Peyer's patch (tissue), 4 donors: Measurements from ENCODE around the gene EFCAB7. TPM values are rescaled to one million over a fixed set of nuclear protein-coding genes. Genes with fewer than 3 reads are reported as not detected.
A peak's percentile ranks its signal among the peaks of the same experiment; 100 is the strongest.

Experiments
- DNase-seq, 3 donors: peaks; one replicate each; pipeline ENCODE4 v3.0.0-alpha.2; 2017 to 2019
- H3K27ac ChIP-seq, 4 donors: fragments of 200-600 bp; sonication (generic); one replicate each; pipeline ENCODE4 v1.5.1; 2016 to 2019
- H3K27me3 ChIP-seq, 2 donors: fragments of 200-600 bp; sonication (generic); one replicate each; pipeline ENCODE4 v1.5.1; 2019
- H3K36me3 ChIP-seq, 3 donors: fragments of 200-600 bp; sonication (generic); one replicate each; pipeline ENCODE4 v1.5.1; 2016 to 2019
- H3K4me1 ChIP-seq, 4 donors: fragments of 200-600 bp; sonication (generic); one replicate each; pipeline ENCODE4 v1.5.1; 2016 to 2019
- H3K4me3 ChIP-seq, 4 donors: fragments of 200-600 bp; sonication (generic); 1 replicate in 3 of 4; 2 replicates in 1 of 4; pipeline ENCODE4 v1.5.1; 2016 to 2019; ENCODE audit warnings: mild to moderate bottlenecking in 1 of 4
- H3K9me3 ChIP-seq, 4 donors: fragments of 200-600 bp; sonication (generic); one replicate each; pipeline ENCODE4 v1.5.1; 2016 to 2019; ENCODE audit warnings: mild to moderate bottlenecking in 1 of 4
- CTCF ChIP-seq, 6 experiments: fragments of 450-650 bp in 4 of 6; fragments of 200-600 bp in 2 of 6; sonication (generic) in 1 of 6; IDR thresholded peaks; one replicate each; pipeline ENCODE4 v1.5.1; 2017 to 2019; ENCODE audit warnings: antibody characterized with exemption in 6 of 6, mild to moderate bottlenecking in 3 of 6, moderate library complexity in 1 of 6
- POLR2A ChIP-seq, 2 donors: fragments of 450-650 bp; IDR thresholded peaks; one replicate each; pipeline ENCODE4 v1.5.1; 2017; ENCODE audit warnings: antibody characterized with exemption in 2 of 2, mild to moderate bottlenecking in 2 of 2, moderate library complexity in 2 of 2
- total RNA-seq, 4 donors: library from RNA; depleted of rRNA; stranded (reverse); fragments of >200 nt; gene quantifications; one replicate each; pipeline ENCODE4 v1.1.0, GENCODE V29; 2016

The EFCAB7 gene
- total RNA-seq, 4 donors from 2014 or later, result 2.1 to 10.7 (median 5.3) TPM

- Histone ChIP-seq H3K36me3 (peaks cover 0 to 9% (median 0%) of the 10 kb centered on the region in 3 donors), H3K27me3 (no peaks in the 10 kb centered on the region), H3K9me3 (no peaks in the 10 kb centered on the region), H3K27ac (no peak overlapping the region), H3K4me3 (no peak overlapping the region), H3K4me1 (no peaks in the 10 kb centered on the region)
- DNase-seq, result no peak
- TF ChIP-seq CTCF (IDR thresholded peaks at IDR 0.05) (no peak), POLR2A (IDR thresholded peaks at IDR 0.05) (no peak)
These were observed 11.1 kb downstream of the EFCAB7 start for GRCh38 chr1:63534406-63534805.

GRCh38 chr1:63537006-63537405, 13.7 kb downstream of the EFCAB7 start:
- H3K9me3 ChIP-seq, result no peaks in the 10 kb centered on the region
- H3K4me3 ChIP-seq, result no peak overlapping the region
- peaks cover 0 to 9% (median 0%) of the 10 kb centered on the region in 3 donors for H3K36me3 ChIP-seq
- TF ChIP-seq CTCF (IDR thresholded peaks at IDR 0.05) (no peak), POLR2A (IDR thresholded peaks at IDR 0.05) (no peak)
- H3K27me3 ChIP-seq, result no peaks in the 10 kb centered on the region
- H3K4me1 ChIP-seq, result no peaks in the 10 kb centered on the region
- DNase-seq, result no peak
- no peak overlapping the region for H3K27ac ChIP-seq

GRCh38 chr1:63537940-63538339, 14.6 kb downstream of the EFCAB7 start:
- no peaks in the 10 kb centered on the region for H3K4me1 ChIP-seq
- H3K36me3 ChIP-seq, result peaks cover 0 to 9% (median 0%) of the 10 kb centered on the region in 3 donors
- no peaks in the 10 kb centered on the region for H3K27me3 ChIP-seq
- no peaks in the 10 kb centered on the region for H3K9me3 ChIP-seq
- TF ChIP-seq POLR2A (IDR thresholded peaks at IDR 0.05), result no peak
- peak in 5 of 6 experiments; percentile 15 to 55 (median 44) for TF ChIP-seq CTCF (IDR thresholded peaks at IDR 0.05)
- DNase-seq, result no peak
- H3K4me3 ChIP-seq, result no peak overlapping the region
- no peak overlapping the region for H3K27ac ChIP-seq

- no peaks in the 10 kb centered on the region for H3K27me3 ChIP-seq
These were observed 22.5 kb downstream of the EFCAB7 start for GRCh38 chr1:63545780-63546179.

GRCh38 chr1:63547621-63548294, 24.4 kb downstream of the EFCAB7 start:
- no peaks in the 10 kb centered on the region for H3K27me3 ChIP-seq
- no peak overlapping the region for H3K4me3 ChIP-seq
- no peak overlapping the region for H3K27ac ChIP-seq
- no peaks in the 10 kb centered on the region for H3K4me1 ChIP-seq
- no peaks in the 10 kb centered on the region for H3K36me3 ChIP-seq
- H3K9me3 ChIP-seq, result no peaks in the 10 kb centered on the region
- no peak for DNase-seq
- TF ChIP-seq POLR2A (IDR thresholded peaks at IDR 0.05) (no peak), CTCF (IDR thresholded peaks at IDR 0.05) (no peak)

More at GRCh38 chr1:63545780-63546179, 22.5 kb downstream of the EFCAB7 start:
- Histone ChIP-seq H3K9me3 (no peaks in the 10 kb centered on the region), H3K4me1 (no peaks in the 10 kb centered on the region), H3K27ac (no peak overlapping the region), H3K36me3 (no peaks in the 10 kb centered on the region), H3K4me3 (no peak overlapping the region)
- DNase-seq, result no peak
- no peak for TF ChIP-seq POLR2A (IDR thresholded peaks at IDR 0.05)

GRCh38 chr1:63548303-63548702, 25.0 kb downstream of the EFCAB7 start:
- H3K9me3 ChIP-seq, result no peaks in the 10 kb centered on the region

More at GRCh38 chr1:63548303-63548702, 25.0 kb downstream of the EFCAB7 start:
- TF ChIP-seq CTCF (IDR thresholded peaks at IDR 0.05) (no peak), POLR2A (IDR thresholded peaks at IDR 0.05) (no peak)
- DNase-seq, result no peak
- Histone ChIP-seq H3K4me1 (no peaks in the 10 kb centered on the region), H3K27ac (no peak overlapping the region), H3K27me3 (no peaks in the 10 kb centered on the region), H3K36me3 (no peaks in the 10 kb centered on the region), H3K4me3 (no peak overlapping the region)
